GM12875 (cell line): Measurements from ENCODE around the gene PTPRR.

ENCODE experiments used
- H3K4me3 ChIP-seq: one replicate; pipeline ENCODE4 v1.5.1; 2011; ENCODE audit warnings: low read depth, low read length, control low read depth
- CTCF ChIP-seq: IDR thresholded peaks from 2 replicates; pipeline ENCODE4 v1.5.1; 2011; ENCODE audit warnings: low read depth, mild to moderate bottlenecking, control low read depth, inconsistent platforms, low read length, moderate library complexity, borderline replicate concordance; ENCODE audit not compliant: insufficient read depth

The PTPRR gene

GRCh38 chr12:70830221-70831061, 90.1 kb downstream of the PTPRR start:
- no peak for TF ChIP-seq CTCF
- no peak overlapping the region for H3K4me3 ChIP-seq

- H3K4me3 ChIP-seq: no peak overlapping the region
- TF ChIP-seq CTCF: no peak
These were observed 91.5 kb downstream of the PTPRR start for GRCh38 chr12:70829070-70829469.

GRCh38 chr12:70828351-70828750, 92.2 kb downstream of the PTPRR start:
- TF ChIP-seq CTCF: no peak
- H3K4me3 ChIP-seq: no peak overlapping the region

GRCh38 chr12:70826156-70826555, 94.4 kb downstream of the PTPRR start:
- no peak for TF ChIP-seq CTCF
- no peak overlapping the region for H3K4me3 ChIP-seq

- no peak overlapping the region for H3K4me3 ChIP-seq
- no peak for TF ChIP-seq CTCF
These were observed 96.0 kb downstream of the PTPRR start for GRCh38 chr12:70824511-70824910.

GRCh38 chr12:70823182-70823976, 97.2 kb downstream of the PTPRR start:
- no peak for TF ChIP-seq CTCF
- no peak overlapping the region for H3K4me3 ChIP-seq
